Hepatocyte (in vitro differentiated cells): ENCODE results near the gene LRRC46.

Experiments
- CTCF ChIP-seq: fragments of 200-600 bp; sonication (generic); IDR thresholded peaks from 2 replicates; pipeline ENCODE4 v1.5.1; 2016; ENCODE audit warnings: antibody characterized with exemption, mild to moderate bottlenecking; ENCODE audit not compliant: poor library complexity
- EZH2 ChIP-seq: fragments of 200-600 bp; sonication (generic); IDR thresholded peaks from 2 replicates; pipeline ENCODE4 v1.6.1; 2016; ENCODE audit warnings: antibody characterized with exemption, mild to moderate bottlenecking, borderline replicate concordance
- EZH2phosphoT487 ChIP-seq: fragments of 200-600 bp; sonication (generic); IDR thresholded peaks from one replicate; pipeline ENCODE4 v1.6.1; 2018; ENCODE audit warnings: antibody characterized with exemption, mild to moderate bottlenecking, low read depth, moderate library complexity; ENCODE audit not compliant: unreplicated experiment, severe bottlenecking

DNA sequence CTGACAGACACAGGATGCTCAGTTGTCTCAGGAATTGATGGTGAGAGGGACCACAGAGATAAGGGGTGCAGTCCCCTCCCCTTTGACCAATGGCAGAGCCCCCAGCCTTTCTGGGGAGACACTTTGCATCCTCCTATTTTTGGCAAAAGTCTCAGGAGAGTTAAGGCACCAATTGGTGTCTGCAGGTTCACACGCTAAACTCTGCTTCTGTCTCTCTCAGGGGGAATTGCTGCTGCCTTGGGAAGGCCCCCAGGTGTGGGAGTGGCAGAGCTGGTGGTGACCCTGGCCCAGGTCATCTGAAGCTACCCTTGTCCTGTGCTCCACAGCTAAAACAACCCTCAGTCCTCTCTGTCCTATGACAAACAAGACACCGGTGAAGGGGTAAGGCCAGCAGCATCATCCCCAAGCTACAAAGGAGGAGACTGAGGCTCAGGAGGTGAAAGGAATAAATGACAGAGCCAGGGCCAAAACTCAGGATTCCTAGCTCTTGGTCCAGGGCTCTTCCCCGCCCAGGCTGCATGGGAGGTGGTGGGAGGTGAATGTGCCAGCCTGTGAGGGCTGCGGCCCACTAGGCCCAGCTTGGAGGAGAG lies 30.2 kb upstream of the LRRC46 start:
- no peak for TF ChIP-seq CTCF
- TF ChIP-seq EZH2: no peak
- no peak for TF ChIP-seq EZH2phosphoT487
